Sigmoid colon (tissue), 7 donors: ENCODE results near the gene NODAL. TPM values are rescaled to one million over a fixed set of nuclear protein-coding genes. Genes with fewer than 3 reads are reported as not detected.
A peak's percentile ranks its signal among the peaks of the same experiment; 100 is the strongest.

Experiments used
- DNase-seq: peaks from one replicate; pipeline ENCODE4 v3.0.0-alpha.2; 2019
- H3K27ac ChIP-seq, 4 donors: fragments of 200-600 bp; sonication (generic); one replicate each; pipeline ENCODE4 v1.5.1; 2016 to 2019; ENCODE audit warnings: mild to moderate bottlenecking in 1 of 4
- H3K27me3 ChIP-seq, 3 donors: fragments of 200-600 bp; sonication (generic); one replicate each; pipeline ENCODE4 v1.5.1; 2019; ENCODE audit warnings: mild to moderate bottlenecking in 1 of 3
- H3K36me3 ChIP-seq, 4 donors: fragments of 200-600 bp; sonication (generic); one replicate each; pipeline ENCODE4 v1.5.1; 2016 to 2019
- H3K4me1 ChIP-seq, 4 donors: fragments of 200-600 bp; sonication (generic); one replicate each; pipeline ENCODE4 v1.5.1; 2017 to 2019
- H3K4me3 ChIP-seq, 4 donors: fragments of 200-600 bp; sonication (generic); one replicate each; pipeline ENCODE4 v1.5.1; 2017 to 2019; ENCODE audit warnings: mild to moderate bottlenecking in 2 of 4, moderate library complexity in 1 of 4
- H3K9me3 ChIP-seq, 4 donors: fragments of 200-600 bp in 3 of 4; sonication (generic) in 3 of 4; one replicate each; pipeline versions ENCODE4 v1.5.1 to v1.6.1; 2013 to 2019
- EP300 ChIP-seq, 4 donors: sonication (generic); formaldehyde crosslinking; IDR thresholded peaks; one replicate each; pipeline ENCODE4 v1.6.1; 2017; ENCODE audit warnings: antibody characterized with exemption in 4 of 4
- POLR2A ChIP-seq, 2 donors: fragments of 450-650 bp; IDR thresholded peaks; one replicate each; pipeline ENCODE4 v1.6.1; 2016; ENCODE audit warnings: antibody characterized with exemption in 2 of 2, mild to moderate bottlenecking in 2 of 2, moderate library complexity in 2 of 2
- POLR2AphosphoS5 ChIP-seq, 4 donors: sonication (generic); formaldehyde crosslinking; IDR thresholded peaks; one replicate each; pipeline ENCODE4 v1.6.1; 2017; ENCODE audit warnings: antibody characterized with exemption in 4 of 4
- WGBS, 2 donors: extraction: QIAGEN DNeasy Blood & Tissue Kit; methylation state at CpG; one replicate each; pipeline ENCODE4 v1.1.7; 2013; 5-methylcytosine and 5-hydroxymethylcytosine counted together
- intact Hi-C: fragments of 100-400 bp; cut with DNase I; formaldehyde crosslinking; loops from one replicate; pipeline ENCODE4 v1.15.1; 2023
- polyA plus RNA-seq, 3 donors: library from polyadenylated mRNA; stranded (reverse); fragments of 200-250 nt; gene quantifications; one replicate each; pipeline ENCODE4 v1.2.3, GENCODE V29; 2013
- total RNA-seq, 4 donors: library from RNA; depleted of rRNA; stranded (reverse); fragments of >200 nt; gene quantifications; one replicate each; pipeline ENCODE4 v1.1.0, GENCODE V29; 2016
- TF ChIP-seq, protein P1 (sequence below), 4 experiments: fragments of 450-650 bp in 3 of 4; fragments of 200-600 bp in 1 of 4; IDR thresholded peaks; one replicate each; pipeline ENCODE4 v1.5.1; 2016 to 2019; ENCODE audit warnings: antibody characterized with exemption in 4 of 4, mild to moderate bottlenecking in 3 of 4, moderate library complexity in 2 of 4
- donor health status: healthy with polysubstance abuse.
- donor health status: Bipolar disorder and iron deficiency.
- donor health status: healthy.

The NODAL gene
- total and polyA plus RNA-seq, 7 donors = not detected

DNA sequence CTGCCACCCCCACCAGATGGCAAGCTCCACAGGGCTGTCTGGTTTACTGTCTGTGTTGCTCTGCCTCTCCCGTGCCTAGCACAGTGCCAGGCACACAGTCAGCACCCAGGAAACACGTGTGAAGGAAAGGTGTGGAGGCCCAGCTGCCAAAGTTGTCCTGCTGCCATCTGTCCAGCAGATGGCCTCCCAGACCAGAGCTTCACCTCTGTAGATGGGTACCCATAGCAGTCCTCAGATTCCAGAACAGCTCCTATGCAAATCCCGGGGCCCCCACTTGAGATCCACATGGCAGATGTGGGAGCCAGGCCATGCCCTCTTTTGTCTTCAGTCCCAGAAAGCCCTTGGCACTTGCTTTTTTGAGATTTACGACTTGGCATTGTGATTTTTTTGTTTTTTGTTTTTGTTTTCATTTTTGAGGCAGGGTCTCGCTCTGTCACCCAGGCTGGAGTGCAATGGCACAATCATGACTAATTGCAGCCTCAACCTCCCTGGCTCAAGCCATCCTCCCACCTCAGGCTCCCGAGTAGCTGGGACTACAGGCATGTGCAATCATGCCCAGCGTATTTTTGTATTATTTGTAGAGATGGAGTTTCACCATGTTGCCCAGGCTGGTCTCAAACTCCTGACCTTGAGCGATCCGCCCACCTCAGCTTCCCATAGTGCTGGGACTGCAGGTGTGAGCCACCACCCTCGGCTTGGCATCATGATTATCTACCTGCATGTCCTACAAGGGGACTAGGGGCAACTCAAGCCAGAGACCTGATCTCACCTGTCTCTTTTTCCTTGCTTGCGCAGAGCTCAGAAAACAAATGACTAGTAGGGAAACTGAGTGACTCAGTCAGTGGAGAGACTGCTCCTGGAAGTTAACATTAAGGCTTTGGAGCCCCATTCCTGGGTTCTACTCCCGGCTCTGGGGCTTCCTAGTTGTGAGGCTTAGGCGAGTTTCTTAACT lies 20.2 kb upstream of the NODAL start:
- peak; percentile 80 for DNase-seq
- no peak overlapping the region for H3K4me3 ChIP-seq
- no peak for TF ChIP-seq POLR2A (IDR thresholded peaks at IDR 0.05)
- TF ChIP-seq, protein P1, sequence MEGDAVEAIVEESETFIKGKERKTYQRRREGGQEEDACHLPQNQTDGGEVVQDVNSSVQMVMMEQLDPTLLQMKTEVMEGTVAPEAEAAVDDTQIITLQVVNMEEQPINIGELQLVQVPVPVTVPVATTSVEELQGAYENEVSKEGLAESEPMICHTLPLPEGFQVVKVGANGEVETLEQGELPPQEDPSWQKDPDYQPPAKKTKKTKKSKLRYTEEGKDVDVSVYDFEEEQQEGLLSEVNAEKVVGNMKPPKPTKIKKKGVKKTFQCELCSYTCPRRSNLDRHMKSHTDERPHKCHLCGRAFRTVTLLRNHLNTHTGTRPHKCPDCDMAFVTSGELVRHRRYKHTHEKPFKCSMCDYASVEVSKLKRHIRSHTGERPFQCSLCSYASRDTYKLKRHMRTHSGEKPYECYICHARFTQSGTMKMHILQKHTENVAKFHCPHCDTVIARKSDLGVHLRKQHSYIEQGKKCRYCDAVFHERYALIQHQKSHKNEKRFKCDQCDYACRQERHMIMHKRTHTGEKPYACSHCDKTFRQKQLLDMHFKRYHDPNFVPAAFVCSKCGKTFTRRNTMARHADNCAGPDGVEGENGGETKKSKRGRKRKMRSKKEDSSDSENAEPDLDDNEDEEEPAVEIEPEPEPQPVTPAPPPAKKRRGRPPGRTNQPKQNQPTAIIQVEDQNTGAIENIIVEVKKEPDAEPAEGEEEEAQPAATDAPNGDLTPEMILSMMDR (IDR thresholded peaks at IDR 0.05) = peak; percentile 75 to 91 (median 82)
- peak overlapping the region; percentile 39 to 88 (median 66) for H3K27ac ChIP-seq
- peaks cover 0 to 56% (median 35%) of the 10 kb centered on the region in 4 donors for H3K4me1 ChIP-seq
- no peaks in the 10 kb centered on the region for H3K27me3 ChIP-seq
- 48 to 63% methylated on average over 13 of the region's 13 CpGs for WGBS, 2 donors
- intact Hi-C loops = loop anchor here (1.0 kb wide), 2 partner anchors 79 to 298 kb away; no protein-coding TSS in a partner anchor
- H3K36me3 ChIP-seq = no peaks in the 10 kb centered on the region
- no peaks in the 10 kb centered on the region for H3K9me3 ChIP-seq

DNA sequence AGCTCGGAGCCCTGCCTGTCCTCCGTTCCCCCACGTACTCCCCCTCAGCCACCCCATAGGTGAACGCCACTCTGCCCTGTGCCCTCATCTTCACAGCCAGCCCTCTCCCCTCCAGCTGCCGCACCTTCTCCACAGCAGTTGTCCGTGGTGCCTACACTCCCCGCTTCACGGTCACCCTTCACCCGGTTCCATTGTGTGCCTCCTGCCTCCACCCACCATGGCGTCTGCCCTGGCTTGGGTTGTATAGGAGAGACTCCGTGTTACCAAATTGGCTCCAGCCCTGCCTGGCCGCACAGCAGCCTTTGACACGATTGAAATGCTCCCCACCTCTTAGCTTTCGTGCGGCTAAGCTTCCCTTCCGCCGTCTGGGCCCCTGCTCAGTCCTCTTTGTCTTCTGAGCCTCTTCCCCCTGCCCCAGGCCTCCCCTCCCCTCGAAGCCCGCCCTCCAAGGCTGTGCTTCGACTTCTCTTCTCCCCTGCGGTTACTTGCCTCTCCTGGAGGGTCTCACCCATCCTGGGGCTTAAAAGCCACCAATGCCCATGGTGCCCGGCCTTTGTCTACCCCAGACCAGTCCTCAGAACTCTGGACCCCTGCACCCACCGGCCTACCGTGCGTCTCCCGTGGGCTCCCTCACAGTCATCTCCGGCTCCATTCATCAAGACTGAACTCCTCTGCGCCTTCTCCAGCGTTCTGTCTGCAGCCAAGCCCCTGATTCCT lies 18.5 kb upstream of the NODAL start:
- Histone ChIP-seq H3K9me3 (no peaks in the 10 kb centered on the region), H3K36me3 (no peaks in the 10 kb centered on the region), H3K27me3 (no peaks in the 10 kb centered on the region), H3K4me1 (peaks cover 0 to 56% (median 35%) of the 10 kb centered on the region in 4 donors), H3K4me3 (no peak overlapping the region), H3K27ac (peak overlapping the region; percentile 85 to 88 (median 86))
- WGBS, 2 donors = 63 to 74% methylated on average over 29 of the region's 29 CpGs
- intact Hi-C loops = loop anchor here (5.0 to 10.0 kb wide), 3 partner anchors 98 to 425 kb away; partner anchors contain the start of gene PCBD1
- TF ChIP-seq POLR2AphosphoS5 (IDR thresholded peaks at IDR 0.05) (no peak), POLR2A (IDR thresholded peaks at IDR 0.05) (no peak), EP300 (IDR thresholded peaks at IDR 0.05) (no peak)
- TF ChIP-seq, protein P1 (IDR thresholded peaks at IDR 0.05) = no peak
- DNase-seq = no peak

DNA sequence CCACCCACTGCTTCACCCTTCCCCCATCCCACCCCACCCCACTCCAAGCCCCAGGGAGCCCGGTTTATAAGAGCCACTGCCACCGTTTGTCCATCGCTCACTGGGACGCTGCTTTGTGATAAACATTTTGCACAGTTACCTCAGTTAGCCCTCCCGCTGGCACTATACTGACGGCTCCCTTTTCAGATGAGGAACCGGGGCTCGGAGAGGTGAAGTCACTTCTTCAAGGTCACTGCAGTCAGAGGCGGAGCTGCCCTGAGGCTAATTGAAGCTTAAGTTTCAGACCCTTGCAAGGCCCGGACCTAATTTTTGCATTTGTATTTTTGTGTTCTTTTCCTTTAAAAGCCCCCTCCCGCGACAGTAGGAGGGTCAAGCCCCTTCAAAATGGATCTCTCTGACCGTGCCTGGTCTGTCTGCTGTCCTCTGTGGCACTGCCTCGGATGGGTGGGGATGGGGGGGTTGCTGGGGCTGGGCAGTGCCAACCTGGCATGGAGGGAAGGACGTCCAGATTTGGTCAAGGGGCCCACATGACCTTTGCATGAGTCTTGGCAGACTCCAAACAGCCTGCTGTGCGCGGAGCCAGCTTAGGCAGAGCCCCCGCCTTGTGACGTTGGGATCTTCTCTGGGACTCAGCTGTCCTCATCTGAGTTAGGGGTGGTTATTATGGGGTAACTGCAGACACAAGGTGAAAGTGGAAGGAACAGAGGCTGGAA lies 17.7 kb upstream of the NODAL start:
- 31 to 40% methylated on average over 19 of the region's 19 CpGs for WGBS, 2 donors
- Histone ChIP-seq H3K27me3 (no peaks in the 10 kb centered on the region), H3K4me1 (peaks cover 0 to 56% (median 35%) of the 10 kb centered on the region in 4 donors), H3K36me3 (no peaks in the 10 kb centered on the region), H3K4me3 (peak overlapping the region; percentile 20 to 49 (median 41)), H3K27ac (peak overlapping the region; percentile 85 to 88 (median 86)), H3K9me3 (no peaks in the 10 kb centered on the region)
- DNase-seq = peak; percentile 84
- intact Hi-C loops = loop anchor here (5.0 to 10.0 kb wide), 3 partner anchors 97 to 426 kb away; partner anchors contain the start of gene PCBD1
- TF ChIP-seq EP300 (IDR thresholded peaks at IDR 0.05) (no peak), POLR2AphosphoS5 (IDR thresholded peaks at IDR 0.05) (no peak), POLR2A (IDR thresholded peaks at IDR 0.05) (no peak)
- TF ChIP-seq, protein P1 (IDR thresholded peaks at IDR 0.05) = no peak

DNA sequence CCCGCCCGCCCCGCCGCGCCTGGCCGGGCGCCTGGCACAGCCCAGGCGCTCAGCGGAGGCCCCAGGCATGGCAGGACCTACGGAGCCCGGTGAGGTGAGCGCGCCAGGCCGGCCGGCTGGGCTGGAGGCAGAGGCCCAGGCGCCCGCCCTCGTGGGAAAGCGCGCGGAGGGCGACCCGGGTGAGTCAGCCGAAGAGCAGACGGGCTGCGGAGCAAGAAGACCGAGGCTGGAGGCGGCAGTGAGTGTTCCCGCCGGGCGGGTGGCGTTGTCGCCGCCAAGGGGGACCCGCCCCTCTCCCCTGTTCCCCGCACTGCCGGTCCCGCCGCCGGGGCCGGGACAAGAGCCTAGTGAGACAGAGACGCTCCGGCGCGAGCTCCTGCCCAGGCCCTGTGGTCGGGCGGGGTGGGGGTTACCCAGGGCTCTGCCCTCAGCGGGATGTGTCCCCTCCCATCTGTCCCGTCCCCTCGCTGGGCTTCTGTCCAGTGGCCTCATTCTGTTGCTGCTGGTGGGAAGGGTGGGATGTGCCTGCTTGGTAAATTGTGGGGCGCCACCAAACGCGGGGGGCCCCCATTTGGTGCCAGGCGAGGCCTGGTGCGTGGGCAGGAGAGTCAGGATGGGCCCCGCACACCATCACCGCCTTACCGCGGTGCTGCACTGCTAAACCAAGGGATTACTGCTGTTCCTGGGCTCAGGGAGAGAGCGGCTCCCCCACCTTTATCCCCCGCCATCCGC lies 17.0 kb upstream of the NODAL start:
- Histone ChIP-seq H3K27ac (peak overlapping the region; percentile 85 to 88 (median 86)), H3K9me3 (no peaks in the 10 kb centered on the region), H3K4me1 (peaks cover 0 to 52% (median 35%) of the 10 kb centered on the region in 4 donors), H3K36me3 (no peaks in the 10 kb centered on the region), H3K27me3 (no peaks in the 10 kb centered on the region), H3K4me3 (peak overlapping the region; percentile 20 to 49 (median 41))
- 7% methylated on average over 62 of the region's 62 CpGs for WGBS, 2 donors
- intact Hi-C loops = loop anchor here (5.0 to 10.0 kb wide), 3 partner anchors 96 to 426 kb away; partner anchors contain the start of gene PCBD1
- DNase-seq = peak; percentile 92
- TF ChIP-seq, protein P1 (IDR thresholded peaks at IDR 0.05) = peak in 1 of 4 experiments; percentile 7
- TF ChIP-seq POLR2A (IDR thresholded peaks at IDR 0.05) (peak in 1 of 2 donors; percentile 24), POLR2AphosphoS5 (IDR thresholded peaks at IDR 0.05) (peak in 3 of 4 donors; percentile 45 to 77 (median 68)), EP300 (IDR thresholded peaks at IDR 0.05) (no peak)
